CD14-positive monocyte (primary cell): Measurements from ENCODE around the gene CD3D. TPM values are rescaled to one million over a fixed set of nuclear protein-coding genes. Genes with fewer than 3 reads are reported as not detected.

Experiments used
- DNase-seq, 3 donors: peaks; one replicate each; pipeline ENCODE4 v3.0.0-alpha.2; 2011 to 2022
- H2AFZ ChIP-seq: 2 replicates; pipeline ENCODE4 v1.6.0; 2012; ENCODE audit warnings: mild to moderate bottlenecking, low read depth, low read length, inconsistent platforms; ENCODE audit not compliant: insufficient read depth, poor library complexity, severe bottlenecking
- H3K27ac ChIP-seq, 2 donors: 1 replicate in 1 of 2; 2 replicates in 1 of 2; pipeline ENCODE4 v1.5.1; 2012 to 2013; ENCODE audit warnings: low read length in 2 of 2, control low read depth in 1 of 2, inconsistent platforms in 1 of 2, low read depth in 1 of 2, mild to moderate bottlenecking in 1 of 2
- H3K27me3 ChIP-seq, 2 donors: one replicate each; pipeline versions ENCODE4 v1.6.0 to v1.6.1; 2011 to 2013; ENCODE audit warnings: low read length in 2 of 2; ENCODE audit not compliant: control insufficient read depth in 2 of 2, insufficient read depth in 2 of 2
- H3K36me3 ChIP-seq, 2 donors: replicated peaks in 1 of 2; 1 replicate in 1 of 2; 2 replicates in 1 of 2; pipeline versions ENCODE4 v1.5.1 to v1.6.1; 2012 to 2013; ENCODE audit warnings: low read length in 2 of 2, control low read depth in 1 of 2, inconsistent platforms in 1 of 2, mild to moderate bottlenecking in 1 of 2; ENCODE audit not compliant: insufficient read depth in 2 of 2, control insufficient read depth in 1 of 2
- H3K4me1 ChIP-seq, 2 donors: 1 replicate in 1 of 2; 2 replicates in 1 of 2; pipeline versions ENCODE4 v1.5.1 to v1.6.1; 2012 to 2013; ENCODE audit warnings: low read length in 2 of 2, control low read depth in 1 of 2, inconsistent platforms in 1 of 2, mild to moderate bottlenecking in 1 of 2, moderate library complexity in 1 of 2; ENCODE audit not compliant: insufficient read depth in 2 of 2, control insufficient read depth in 1 of 2
- H3K4me2 ChIP-seq: replicated peaks from 2 replicates; pipeline ENCODE3; 2012; ENCODE audit warnings: low read length, moderate library complexity, mild to moderate bottlenecking; ENCODE audit not compliant: poor library complexity, severe bottlenecking; ENCODE audit errors: extremely low read depth
- H3K4me3 ChIP-seq, 3 experiments: fragments of 200-600 bp in 1 of 3; sonication (generic) in 1 of 3; replicated peaks in 1 of 3; 1 replicate in 2 of 3; 2 replicates in 1 of 3; pipeline ENCODE4 v1.5.1; 2011 to 2013; ENCODE audit warnings: low read length in 3 of 3, mild to moderate bottlenecking in 3 of 3, control low read depth in 2 of 3, low read depth in 2 of 3, inconsistent platforms in 1 of 3, moderate library complexity in 1 of 3
- H3K79me2 ChIP-seq: 2 replicates; pipeline ENCODE4 v1.6.0; 2012; ENCODE audit warnings: mild to moderate bottlenecking, control low read depth, inconsistent platforms, low read length, moderate library complexity; ENCODE audit not compliant: insufficient read depth
- H3K9ac ChIP-seq: 2 replicates; pipeline ENCODE4 v1.6.0; 2017; ENCODE audit warnings: low read length, mild to moderate bottlenecking; ENCODE audit not compliant: insufficient read depth, poor library complexity, severe bottlenecking
- H3K9me3 ChIP-seq, 2 donors: replicated peaks in 1 of 2; 1 replicate in 1 of 2; 2 replicates in 1 of 2; pipeline versions ENCODE4 v1.5.1 to v1.6.1; 2012 to 2013; ENCODE audit warnings: low read length in 2 of 2, control low read depth in 1 of 2; ENCODE audit not compliant: control insufficient read depth in 1 of 2, insufficient read depth in 1 of 2
- H4K20me1 ChIP-seq: 2 replicates; pipeline ENCODE4 v1.6.0; 2012; ENCODE audit warnings: mild to moderate bottlenecking, low read length, control low read depth, moderate library complexity; ENCODE audit not compliant: insufficient read depth
- H3K27ac Mint-ChIP-seq, 7 donors: one replicate each; pipeline ENCODE4 v1.8.0; 2020; ENCODE audit warnings: mild to moderate bottlenecking in 7 of 7, mixed read lengths in 7 of 7, moderate library complexity in 6 of 7, inconsistent platforms in 2 of 7
- H3K27me3 Mint-ChIP-seq, 3 donors: one replicate each; pipeline ENCODE4 v1.8.0; 2021 to 2022; ENCODE audit warnings: low read depth in 3 of 3, mild to moderate bottlenecking in 3 of 3, mixed read lengths in 3 of 3, moderate library complexity in 3 of 3, inconsistent platforms in 1 of 3
- H3K36me3 Mint-ChIP-seq, 2 donors: one replicate each; pipeline ENCODE4 v1.8.0; 2020; ENCODE audit warnings: mixed read lengths in 2 of 2, inconsistent platforms in 1 of 2, mild to moderate bottlenecking in 1 of 2
- H3K4me1 Mint-ChIP-seq: one replicate; pipeline ENCODE4 v1.8.0; 2020; ENCODE audit warnings: mild to moderate bottlenecking, mixed read lengths
- H3K4me3 Mint-ChIP-seq, 2 donors: one replicate each; pipeline ENCODE4 v1.8.0; 2020; ENCODE audit warnings: mild to moderate bottlenecking in 2 of 2, mixed read lengths in 2 of 2, moderate library complexity in 1 of 2
- H3K9me3 Mint-ChIP-seq, 7 donors: one replicate each; pipeline ENCODE4 v1.8.0; 2020 to 2022; ENCODE audit warnings: mixed read lengths in 7 of 7, mild to moderate bottlenecking in 6 of 7, moderate library complexity in 6 of 7, inconsistent platforms in 2 of 7
- WGBS: methylation state at CpG from one replicate; pipeline ENCODE4 v1.1.5; 2013; ENCODE audit warnings: missing lambda C conversion rate; ENCODE audit not compliant: insufficient coverage; 5-methylcytosine and 5-hydroxymethylcytosine counted together
- intact Hi-C, 2 donors: fragments of 100-400 bp; cut with micrococcal nuclease; formaldehyde crosslinking; loops; one replicate each; pipeline versions ENCODE4 v1.15.0 to v1.15.1; 2023
- polyA plus RNA-seq, 3 donors: library from polyadenylated mRNA; depleted of rRNA in 1 of 3; unstranded in 2 of 3; stranded (reverse) in 1 of 3; fragments of 300-500 nt in 2 of 3; fragments of >200 nt in 1 of 3; fragmentation: Illumina TruSeq in 2 of 3; gene quantifications; 1 replicate in 2 of 3; 2 replicates in 1 of 3; pipeline ENCODE4 v1.2.3, GENCODE V29; 2012 to 2021
- TF ChIP-seq, protein P1 (sequence below): fragments of 200-600 bp; IDR thresholded peaks from one replicate; pipeline ENCODE4 v1.8.0; 2022; ENCODE audit warnings: antibody characterized with exemption, mild to moderate bottlenecking

The CD3D gene
- polyA plus RNA-seq, 3 donors = 2.2 to 3.1 TPM; not detected in 1

- H3K27me3 ChIP-seq = no peaks in the 10 kb centered on the region
- peaks cover 47% of the 10 kb centered on the region for H3K79me2 ChIP-seq
- TF ChIP-seq, protein P1, sequence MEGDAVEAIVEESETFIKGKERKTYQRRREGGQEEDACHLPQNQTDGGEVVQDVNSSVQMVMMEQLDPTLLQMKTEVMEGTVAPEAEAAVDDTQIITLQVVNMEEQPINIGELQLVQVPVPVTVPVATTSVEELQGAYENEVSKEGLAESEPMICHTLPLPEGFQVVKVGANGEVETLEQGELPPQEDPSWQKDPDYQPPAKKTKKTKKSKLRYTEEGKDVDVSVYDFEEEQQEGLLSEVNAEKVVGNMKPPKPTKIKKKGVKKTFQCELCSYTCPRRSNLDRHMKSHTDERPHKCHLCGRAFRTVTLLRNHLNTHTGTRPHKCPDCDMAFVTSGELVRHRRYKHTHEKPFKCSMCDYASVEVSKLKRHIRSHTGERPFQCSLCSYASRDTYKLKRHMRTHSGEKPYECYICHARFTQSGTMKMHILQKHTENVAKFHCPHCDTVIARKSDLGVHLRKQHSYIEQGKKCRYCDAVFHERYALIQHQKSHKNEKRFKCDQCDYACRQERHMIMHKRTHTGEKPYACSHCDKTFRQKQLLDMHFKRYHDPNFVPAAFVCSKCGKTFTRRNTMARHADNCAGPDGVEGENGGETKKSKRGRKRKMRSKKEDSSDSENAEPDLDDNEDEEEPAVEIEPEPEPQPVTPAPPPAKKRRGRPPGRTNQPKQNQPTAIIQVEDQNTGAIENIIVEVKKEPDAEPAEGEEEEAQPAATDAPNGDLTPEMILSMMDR = no peak
- peaks cover 0 to 2% (median 0%) of the 10 kb centered on the region in 7 donors for H3K9me3 Mint-ChIP-seq
- H3K4me3 ChIP-seq = peak within 1 kb of the TSS; percentile 70 to 100 (median 98)
- H3K4me1 ChIP-seq = peaks cover 12 to 20% of the 10 kb centered on the region in 2 donors
- H4K20me1 ChIP-seq = peaks cover 30% of the 10 kb centered on the region
- peak within 1 kb of the TSS; percentile 89 for H3K9ac ChIP-seq
- peaks cover 5 to 11% (median 7%) of the 10 kb centered on the region in 3 donors for H3K27me3 Mint-ChIP-seq
- H3K36me3 Mint-ChIP-seq = peaks cover 11 to 14% of the 10 kb centered on the region in 2 donors
- H3K4me2 ChIP-seq = peak within 1 kb of the TSS; percentile 99
- H3K27ac ChIP-seq = peak within 1 kb of the TSS; percentile 46 to 97
- no peaks in the 10 kb centered on the region for H3K9me3 ChIP-seq
- 5% methylated on average over 30 of the region's 33 CpGs for WGBS
- H3K4me1 Mint-ChIP-seq = peaks cover 28% of the 10 kb centered on the region
- peak within 1 kb of the TSS; percentile 93 to 99 (median 96) for H3K27ac Mint-ChIP-seq
- H3K4me3 Mint-ChIP-seq = peak within 1 kb of the TSS; percentile 98 to 99
- peaks cover 8 to 18% of the 10 kb centered on the region in 2 donors for H3K36me3 ChIP-seq
- peak; percentile 95 to 99 (median 98) for DNase-seq
- intact Hi-C loops = loop anchor here in 1 of 2 donors (5.0 kb wide), 1 partner anchor 212 kb away; no protein-coding TSS in a partner anchor
- peak within 1 kb of the TSS; percentile 100 for H2AFZ ChIP-seq
Measured at GRCh38 chr11:118359295-118359958, 16.9 kb upstream of the CD3D start, which contains the start of gene UBE4A. Gene UBE4A (plus strand): TSS chr11:118359600. CDS start chr11:118365081, 5,481 bp downstream.

GRCh38 chr11:118358071-118358470 lies 15.6 kb upstream of the CD3D start:
- H3K27ac ChIP-seq = no peak overlapping the region
- no peak overlapping the region for H3K4me3 Mint-ChIP-seq

More at GRCh38 chr11:118358071-118358470, 15.6 kb upstream of the CD3D start:
- Histone ChIP-seq H3K4me3 (no peak overlapping the region), H4K20me1 (peaks cover 16% of the 10 kb centered on the region), H3K27me3 (no peaks in the 10 kb centered on the region), H3K9me3 (no peaks in the 10 kb centered on the region), H3K36me3 (peaks cover under 1 to 6% of the 10 kb centered on the region in 2 donors), H2AFZ (no peak overlapping the region), H3K9ac (no peak overlapping the region), H3K4me1 (peaks cover 12 to 20% of the 10 kb centered on the region in 2 donors), H3K79me2 (peaks cover 37% of the 10 kb centered on the region), H3K4me2 (no peak overlapping the region)
- no CpG with 5 or more reads among the region's 3 CpGs for WGBS
- Mint-ChIP-seq H3K4me1 (peaks cover 29% of the 10 kb centered on the region), H3K27me3 (peaks cover 5 to 11% (median 7%) of the 10 kb centered on the region in 3 donors), H3K27ac (no peak overlapping the region), H3K36me3 (peaks cover 3 to 7% of the 10 kb centered on the region in 2 donors), H3K9me3 (peaks cover 0 to 2% (median 0%) of the 10 kb centered on the region in 7 donors)
- intact Hi-C loops = loop anchor here in 1 of 2 donors (5.0 kb wide), 1 partner anchor 211 kb away; no protein-coding TSS in a partner anchor
- no peak for DNase-seq
- TF ChIP-seq, protein P1 = no peak
